SK-N-SH (cell line): ENCODE results near the gene MAPRE2. TPM values are rescaled to one million over a fixed set of nuclear protein-coding genes. Genes with fewer than 3 reads are reported as not detected.
A peak's percentile ranks its signal among the peaks of the same experiment; 100 is the strongest.

Source experiments
- CTCF ChIA-PET: fragments of 300-600, 350-600 bp; formaldehyde crosslinking; extraction: SDS; loops from one replicate; lab custom pipeline; 2021; lab: Yijun Ruan, JAX
- POLR2A ChIA-PET: fragments of 350-600 bp; sonication (Branson Sonifier 250); formaldehyde crosslinking; extraction: SDS; loops from one replicate; lab custom pipeline; 2020; ENCODE audit warnings: antibody characterized with exemption, inconsistent platforms; lab: Yijun Ruan, JAX
- DNase-seq: peaks from one replicate; pipeline ENCODE4 v3.0.0; 2012
- H2AFZ ChIP-seq: fragments of 200-600 bp; sonication (generic); 2 replicates; pipeline ENCODE4 v1.8.1; 2016; ENCODE audit warnings: antibody characterized with exemption, mild to moderate bottlenecking, low read depth
- H3F3A ChIP-seq: fragments of 200-600 bp; sonication (generic); replicated peaks from 2 replicates; pipeline ENCODE3; 2016; ENCODE audit warnings: antibody characterized with exemption, mild to moderate bottlenecking; ENCODE audit not compliant: insufficient read depth
- H3K27ac ChIP-seq, 2 experiments: fragments of 200-500 bp in 1 of 2; fragments of 200-600 bp in 1 of 2; sonication (Bioruptor generic) in 1 of 2; sonication (generic), shearing (Covaris generic) in 1 of 2; 2 replicates each; pipeline versions ENCODE4 v1.5.1 to v1.6.1; 2014 to 2016; ENCODE audit warnings: low read depth in 2 of 2, inconsistent platforms in 1 of 2, low read length in 1 of 2, mild to moderate bottlenecking in 1 of 2, mixed read lengths in 1 of 2
- H3K27me3 ChIP-seq: fragments of 200-600 bp; sonication (generic), shearing (Covaris generic); 2 replicates; pipeline ENCODE4 v1.6.1; 2016; ENCODE audit warnings: mixed run types; ENCODE audit not compliant: insufficient read depth
- H3K36me3 ChIP-seq, 2 experiments: fragments of 200-500 bp in 1 of 2; fragments of 200-600 bp in 1 of 2; sonication (Bioruptor generic) in 1 of 2; sonication (generic) in 1 of 2; replicated peaks in 1 of 2; 2 replicates each; pipeline versions ENCODE3 to v1.5.1; 2014 to 2016; ENCODE audit warnings: low read length in 1 of 2, mild to moderate bottlenecking in 1 of 2; ENCODE audit not compliant: insufficient read depth in 2 of 2, control insufficient read depth in 1 of 2
- H3K4me1 ChIP-seq, 2 experiments: fragments of 200-500 bp in 1 of 2; fragments of 200-600 bp in 1 of 2; sonication (Bioruptor generic) in 1 of 2; sonication (generic), shearing (Covaris generic) in 1 of 2; 2 replicates each; pipeline versions ENCODE4 v1.5.1 to v1.6.1; 2014 to 2016; ENCODE audit warnings: low read depth in 1 of 2, low read length in 1 of 2, mixed run types in 1 of 2; ENCODE audit not compliant: insufficient read depth in 2 of 2, control insufficient read depth in 1 of 2
- H3K4me2 ChIP-seq: fragments of 200-600 bp; sonication (generic), shearing (Covaris generic); 2 replicates; pipeline ENCODE4 v1.6.1; 2017; ENCODE audit warnings: mixed run types
- H3K4me3 ChIP-seq, 2 experiments: fragments of 200-500 bp in 1 of 2; fragments of 200-600 bp in 1 of 2; sonication (Bioruptor generic) in 1 of 2; sonication (generic), shearing (Covaris generic) in 1 of 2; 2 replicates each; pipeline versions ENCODE4 v1.5.1 to v1.8.1; 2014 to 2016; ENCODE audit warnings: low read depth in 2 of 2, inconsistent platforms in 1 of 2, low read length in 1 of 2, mild to moderate bottlenecking in 1 of 2, mixed read lengths in 1 of 2, moderate library complexity in 1 of 2
- H3K79me2 ChIP-seq: fragments of 200-600 bp; sonication (generic); 2 replicates; pipeline ENCODE4 v1.8.1; 2017; ENCODE audit warnings: mild to moderate bottlenecking; ENCODE audit not compliant: insufficient read depth
- H3K9ac ChIP-seq: fragments of 200-600 bp; sonication (generic); 2 replicates; pipeline ENCODE4 v1.6.1; 2017; ENCODE audit warnings: mixed run types
- H3K9me2 ChIP-seq: fragments of 200-600 bp; sonication (generic); 2 replicates; pipeline ENCODE4 v1.6.1; 2017; ENCODE audit warnings: mixed run types
- H3K9me3 ChIP-seq: fragments of 200-600 bp; sonication (generic); 2 replicates; pipeline ENCODE4 v1.6.1; 2017; ENCODE audit warnings: mixed run types, mild to moderate bottlenecking, moderate library complexity
- H4K20me1 ChIP-seq: fragments of 200-600 bp; sonication (generic); 2 replicates; pipeline ENCODE4 v1.6.1; 2017; ENCODE audit warnings: mild to moderate bottlenecking, mixed run types; ENCODE audit not compliant: insufficient read depth
- CHD2 ChIP-seq: fragments of 150-350 bp; IDR thresholded peaks from 2 replicates; pipeline ENCODE4 v1.6.1; 2018; ENCODE audit warnings: low read length; ENCODE audit not compliant: partially characterized antibody
- CTCF ChIP-seq: fragments of 200-600 bp; sonication (generic); IDR thresholded peaks from 2 replicates; pipeline ENCODE4 v1.6.1; 2017; ENCODE audit warnings: antibody characterized with exemption, mild to moderate bottlenecking, moderate library complexity
- EZH2phosphoT487 ChIP-seq: fragments of 200-600 bp; sonication (generic); IDR thresholded peaks from 2 replicates; pipeline ENCODE4 v1.6.1; 2017; ENCODE audit warnings: low read depth, mixed run types, mild to moderate bottlenecking, antibody characterized with exemption, moderate library complexity, borderline replicate concordance
- FOSL2 ChIP-seq: IDR thresholded peaks from 2 replicates; pipeline ENCODE4 v1.4.0; 2012; ENCODE audit warnings: low read depth, mild to moderate bottlenecking, moderate library complexity, borderline replicate concordance
- GABPA ChIP-seq: IDR thresholded peaks from 2 replicates; pipeline ENCODE4 v1.4.0; 2012; ENCODE audit warnings: low read depth, mild to moderate bottlenecking
- GATA2 ChIP-seq: sonication (generic); formaldehyde crosslinking; IDR thresholded peaks from 2 replicates; pipeline ENCODE4 v1.5.0; 2020; ENCODE audit warnings: mild to moderate bottlenecking, missing genetic modification reagents
- IRF3 ChIP-seq: fragments of 150-350 bp; IDR thresholded peaks from 2 replicates; pipeline ENCODE4 v1.6.1; 2016; ENCODE audit warnings: mild to moderate bottlenecking, low read depth, low read length
- JUND ChIP-seq: IDR thresholded peaks from 2 replicates; pipeline ENCODE4 v1.4.0; 2012
- MXI1 ChIP-seq: IDR thresholded peaks from 2 replicates; pipeline ENCODE4 v1.6.1; 2012; ENCODE audit warnings: mild to moderate bottlenecking, low read depth, low read length, improper control_type of control experiment
- NFIC ChIP-seq: IDR thresholded peaks from 2 replicates; pipeline ENCODE4 v1.4.0; 2012; ENCODE audit warnings: borderline replicate concordance
- POLR2AphosphoS5 ChIP-seq: IDR thresholded peaks from 2 replicates; pipeline ENCODE4 v1.6.1; 2012; ENCODE audit warnings: low read depth, low read length
- RAD21 ChIP-seq: IDR thresholded peaks from 2 replicates; pipeline ENCODE4 v1.6.1; 2012; ENCODE audit warnings: mild to moderate bottlenecking, low read length
- RCOR1 ChIP-seq: fragments of 150-350 bp; IDR thresholded peaks from 2 replicates; pipeline ENCODE4 v1.6.1; 2017; ENCODE audit warnings: antibody characterized with exemption, low read length
- RFX5 ChIP-seq: IDR thresholded peaks from 2 replicates; pipeline ENCODE4 v1.6.1; 2012; ENCODE audit warnings: mild to moderate bottlenecking, improper control_type of control experiment, low read length
- RXRA ChIP-seq: IDR thresholded peaks from 2 replicates; pipeline ENCODE4 v1.4.0; 2012; ENCODE audit warnings: low read depth, mild to moderate bottlenecking, borderline replicate concordance
- SMC3 ChIP-seq: IDR thresholded peaks from 2 replicates; pipeline ENCODE4 v1.6.1; 2012; ENCODE audit warnings: low read depth, low read length, improper control_type of control experiment
- TAF1 ChIP-seq: IDR thresholded peaks from 2 replicates; pipeline ENCODE4 v1.6.1; 2012; ENCODE audit warnings: low read depth, mild to moderate bottlenecking, low read length, moderate library complexity, borderline replicate concordance
- WGBS: methylation state at CpG from one replicate; pipeline ENCODE4 v1.1.6; 2017; ENCODE audit warnings: low lambda C conversion rate; 5-methylcytosine and 5-hydroxymethylcytosine counted together
- polyA plus RNA-seq, 3 experiments: library from polyadenylated mRNA; depleted of rRNA; stranded (reverse); fragments of >200 nt; gene quantifications; 2 replicates each; pipeline ENCODE4 v1.2.3, GENCODE V29; 2012
- TF ChIP-seq, protein P1 (sequence below): IDR thresholded peaks from 2 replicates; pipeline ENCODE4 v1.4.0; 2012; ENCODE audit warnings: low read depth, borderline replicate concordance

The MAPRE2 gene
- polyA plus RNA-seq, 1 of the 3 experiments (the other 2 are of a cell fraction), result 11.5 TPM

DNA sequence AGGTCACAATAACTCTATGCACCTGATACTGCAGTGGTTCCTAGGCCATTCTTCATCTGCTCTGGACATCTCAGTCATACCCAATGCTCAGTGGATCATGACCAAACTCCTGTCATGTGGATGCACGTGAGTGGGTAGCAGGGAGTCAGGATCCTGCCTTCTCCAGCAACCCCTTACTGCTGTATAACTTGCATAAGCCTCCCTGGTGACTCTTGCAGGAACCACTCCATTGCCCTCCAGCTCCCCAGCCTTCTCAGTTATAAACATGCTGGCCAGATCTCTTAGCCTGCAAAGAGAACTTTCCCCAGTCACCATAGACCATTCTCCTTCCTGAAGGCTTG is 101.0 kb downstream of the MAPRE2 start:
- H3K4me2 ChIP-seq, result no peak overlapping the region
- no peak for TF ChIP-seq RXRA
- TF ChIP-seq NFIC, result no peak
- no peak for TF ChIP-seq CHD2
- TF ChIP-seq GABPA, result no peak
- TF ChIP-seq RFX5, result no peak
- no peak for TF ChIP-seq FOSL2
- no peak for TF ChIP-seq MXI1
- no peak for TF ChIP-seq IRF3
- TF ChIP-seq, protein P1, sequence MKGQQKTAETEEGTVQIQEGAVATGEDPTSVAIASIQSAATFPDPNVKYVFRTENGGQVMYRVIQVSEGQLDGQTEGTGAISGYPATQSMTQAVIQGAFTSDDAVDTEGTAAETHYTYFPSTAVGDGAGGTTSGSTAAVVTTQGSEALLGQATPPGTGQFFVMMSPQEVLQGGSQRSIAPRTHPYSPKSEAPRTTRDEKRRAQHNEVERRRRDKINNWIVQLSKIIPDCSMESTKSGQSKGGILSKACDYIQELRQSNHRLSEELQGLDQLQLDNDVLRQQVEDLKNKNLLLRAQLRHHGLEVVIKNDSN, result no peak
- no peak for TF ChIP-seq POLR2AphosphoS5
- no peak for TF ChIP-seq GATA2 (CRISPR knock-in tag)
- TF ChIP-seq EZH2phosphoT487, result no peak
- no peak for TF ChIP-seq JUND
- DNase-seq, result no peak
- H3K27ac ChIP-seq, result no peak overlapping the region
- no peaks in the 10 kb centered on the region for H3K9me3 ChIP-seq
- no peaks in the 10 kb centered on the region for H3K27me3 ChIP-seq
- no peak overlapping the region for H3K9ac ChIP-seq
- no peaks in the 10 kb centered on the region for H4K20me1 ChIP-seq
- no peaks in the 10 kb centered on the region for H3K79me2 ChIP-seq
- no peak overlapping the region for H3K4me3 ChIP-seq
- H3K36me3 ChIP-seq, result no peaks in the 10 kb centered on the region
- H3F3A ChIP-seq, result no peaks in the 10 kb centered on the region
- CTCF ChIA-PET, result interaction anchor here (0.9 to 7.1 kb wide), 7 partner anchors 9 to 136 kb away, joined by 3 to 97 read pairs (median 4); partner anchors contain the start of gene MAPRE2
- POLR2A ChIA-PET, result no interaction called here
- no peaks in the 10 kb centered on the region for H3K9me2 ChIP-seq
- H3K4me1 ChIP-seq, result peaks cover 0 to 4% of the 10 kb centered on the region in 2 experiments; a peak in 1 of 4 replicates
- no peak overlapping the region for H2AFZ ChIP-seq
- 71% methylated on average over 1 of the region's 1 CpG for WGBS

GRCh38 chr18:35143622-35144596 is 102.7 kb downstream of the MAPRE2 start:
- Histone ChIP-seq H3K27me3 (no peaks in the 10 kb centered on the region), H3K4me3 (no peak overlapping the region; a peak in 1 of 4 replicates), H4K20me1 (no peaks in the 10 kb centered on the region), H3K79me2 (no peaks in the 10 kb centered on the region), H3K9ac (no peak overlapping the region), H3K36me3 (no peaks in the 10 kb centered on the region), H3K27ac (peak overlapping the region in 1 of 2 experiments; percentile 25; a peak in 1 of 4 replicates), H3K4me2 (no peak overlapping the region), H3K9me2 (no peaks in the 10 kb centered on the region), H3K4me1 (peaks cover 0 to 4% of the 10 kb centered on the region in 2 experiments; a peak in 1 of 4 replicates), H3F3A (no peaks in the 10 kb centered on the region), H2AFZ (no peak overlapping the region), H3K9me3 (no peaks in the 10 kb centered on the region)
- ChIA-PET CTCF (interaction anchor here (0.5 to 7.1 kb wide), 43 partner anchors 9 to 453 kb away, joined by 3 to 97 read pairs (median 4); partner anchors contain the start of gene MAPRE2), POLR2A (interaction anchor here (0.8 to 1.3 kb wide), 4 partner anchors 21 to 117 kb away, joined by 3 to 5 read pairs (median 4); partner anchors contain the start of gene MAPRE2)
- DNase-seq, result peak; percentile 70
- WGBS, result 46% methylated on average over 8 of the region's 8 CpGs
- TF ChIP-seq RCOR1 (no peak), MXI1 (no peak), RAD21 (peak; percentile 97), CTCF (peak; percentile 84), SMC3 (peak; percentile 95), TAF1 (no peak), EZH2phosphoT487 (no peak)
